Measurements from ENCODE around the gene ATP6V1G3.

Gene ATP6V1G3

GRCh38 chr1:198574325-198574724, 33.8 kb upstream of the ATP6V1G3 start:
- TF ChIP-seq, protein P1, sequence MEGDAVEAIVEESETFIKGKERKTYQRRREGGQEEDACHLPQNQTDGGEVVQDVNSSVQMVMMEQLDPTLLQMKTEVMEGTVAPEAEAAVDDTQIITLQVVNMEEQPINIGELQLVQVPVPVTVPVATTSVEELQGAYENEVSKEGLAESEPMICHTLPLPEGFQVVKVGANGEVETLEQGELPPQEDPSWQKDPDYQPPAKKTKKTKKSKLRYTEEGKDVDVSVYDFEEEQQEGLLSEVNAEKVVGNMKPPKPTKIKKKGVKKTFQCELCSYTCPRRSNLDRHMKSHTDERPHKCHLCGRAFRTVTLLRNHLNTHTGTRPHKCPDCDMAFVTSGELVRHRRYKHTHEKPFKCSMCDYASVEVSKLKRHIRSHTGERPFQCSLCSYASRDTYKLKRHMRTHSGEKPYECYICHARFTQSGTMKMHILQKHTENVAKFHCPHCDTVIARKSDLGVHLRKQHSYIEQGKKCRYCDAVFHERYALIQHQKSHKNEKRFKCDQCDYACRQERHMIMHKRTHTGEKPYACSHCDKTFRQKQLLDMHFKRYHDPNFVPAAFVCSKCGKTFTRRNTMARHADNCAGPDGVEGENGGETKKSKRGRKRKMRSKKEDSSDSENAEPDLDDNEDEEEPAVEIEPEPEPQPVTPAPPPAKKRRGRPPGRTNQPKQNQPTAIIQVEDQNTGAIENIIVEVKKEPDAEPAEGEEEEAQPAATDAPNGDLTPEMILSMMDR (IDR thresholded peaks at IDR 0.05; ENCODE audit: low read depth, low read length): no peak
- in situ Hi-C loops (cut with HindIII; ENCODE audit: low sequenced_read_pairs): no loop called here
- H3K4me3 ChIP-seq (ENCODE audit: low read depth, low read length): no peak overlapping the region

DNA sequence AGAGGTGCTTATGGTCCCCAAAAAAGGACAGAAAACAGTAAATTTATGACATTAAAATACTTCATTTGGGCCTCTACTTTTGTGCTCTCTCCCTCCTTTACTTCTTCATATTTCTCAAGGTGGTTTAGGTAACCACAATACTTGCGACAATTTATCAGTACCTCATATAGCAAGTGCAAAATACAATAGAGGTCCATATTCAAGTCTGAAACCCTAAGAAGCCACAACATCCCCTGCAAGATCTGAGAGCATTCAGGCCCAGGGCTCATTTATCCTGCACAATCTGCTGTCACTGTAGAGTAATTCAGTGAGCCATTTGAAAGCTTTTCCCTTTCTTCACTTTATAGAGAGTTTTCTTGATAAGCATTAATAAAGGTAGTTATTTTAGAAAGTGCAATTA, 24.2 kb upstream of the ATP6V1G3 start:
- no peak overlapping the region for H3K4me3 ChIP-seq (ENCODE audit: low read depth, low read length)
- TF ChIP-seq, protein P1 (IDR thresholded peaks at IDR 0.05; ENCODE audit: low read depth, low read length): no peak
- in situ Hi-C loops (cut with HindIII; ENCODE audit: low sequenced_read_pairs): no loop called here
- DNase-seq (ENCODE audit: low read depth, low spot score): no peak

More at GRCh38 chr1:198574325-198574724, 33.8 kb upstream of the ATP6V1G3 start:
- no peak for DNase-seq (ENCODE audit: low read depth, low spot score)

DNA sequence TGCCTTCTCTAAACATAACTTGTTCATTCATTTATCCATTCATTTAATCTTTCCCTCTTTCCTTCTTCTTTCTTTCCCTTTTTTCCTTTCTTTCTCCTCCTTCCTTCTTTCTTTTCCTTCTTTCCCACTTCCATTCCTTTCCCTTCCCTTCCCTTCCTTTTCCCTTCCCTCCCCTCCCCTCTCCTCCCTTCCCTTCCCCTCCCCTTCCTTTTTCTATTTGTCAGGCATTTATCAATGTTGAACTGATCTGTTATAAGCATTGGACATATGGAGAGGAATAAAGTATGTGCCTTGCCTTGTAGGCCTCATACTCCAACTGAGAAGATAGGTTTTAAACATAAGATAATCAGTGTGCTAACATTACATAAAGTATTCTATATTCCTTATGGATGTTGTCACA, 23.7 kb upstream of the ATP6V1G3 start:
- no peak overlapping the region for H3K4me3 ChIP-seq (ENCODE audit: low read depth, low read length)
- DNase-seq (ENCODE audit: low read depth, low spot score): no peak
- TF ChIP-seq, protein P1 (IDR thresholded peaks at IDR 0.05; ENCODE audit: low read depth, low read length): no peak
- in situ Hi-C loops (cut with HindIII; ENCODE audit: low sequenced_read_pairs): no loop called here

- no peak for DNase-seq (ENCODE audit: low read depth, low spot score)
- in situ Hi-C loops (cut with HindIII; ENCODE audit: low sequenced_read_pairs): no loop called here
- TF ChIP-seq, protein P1 (IDR thresholded peaks at IDR 0.05; ENCODE audit: low read depth, low read length): no peak
- H3K4me3 ChIP-seq (ENCODE audit: low read depth, low read length): no peak overlapping the region
Observed at GRCh38 chr1:198563583-198563982, 23.1 kb upstream of the ATP6V1G3 start.

DNA sequence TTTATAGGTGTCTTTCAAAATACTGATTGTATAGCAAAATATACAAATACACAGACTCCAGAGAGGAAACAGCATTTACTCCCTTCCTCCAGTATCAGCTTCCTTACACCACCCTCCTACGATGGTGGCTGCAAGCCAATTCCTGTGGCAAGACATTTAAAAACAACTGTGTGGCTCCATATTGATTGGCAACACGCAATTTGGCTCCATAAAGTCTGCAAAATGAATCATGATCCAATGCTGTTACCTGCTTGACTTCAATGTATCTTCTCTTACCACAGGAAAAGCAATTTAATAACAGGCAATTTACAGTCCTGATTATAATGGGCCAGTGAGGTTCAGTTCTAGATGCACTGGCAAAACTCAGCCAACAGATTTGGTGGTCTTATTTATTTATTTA, 19.7 kb upstream of the ATP6V1G3 start:
- no peak overlapping the region for H3K4me3 ChIP-seq (ENCODE audit: low read depth, low read length)
- no peak for DNase-seq (ENCODE audit: low read depth, low spot score)
- TF ChIP-seq, protein P1 (IDR thresholded peaks at IDR 0.05; ENCODE audit: low read depth, low read length): no peak
- in situ Hi-C loops (cut with HindIII; ENCODE audit: low sequenced_read_pairs): no loop called here

DNA sequence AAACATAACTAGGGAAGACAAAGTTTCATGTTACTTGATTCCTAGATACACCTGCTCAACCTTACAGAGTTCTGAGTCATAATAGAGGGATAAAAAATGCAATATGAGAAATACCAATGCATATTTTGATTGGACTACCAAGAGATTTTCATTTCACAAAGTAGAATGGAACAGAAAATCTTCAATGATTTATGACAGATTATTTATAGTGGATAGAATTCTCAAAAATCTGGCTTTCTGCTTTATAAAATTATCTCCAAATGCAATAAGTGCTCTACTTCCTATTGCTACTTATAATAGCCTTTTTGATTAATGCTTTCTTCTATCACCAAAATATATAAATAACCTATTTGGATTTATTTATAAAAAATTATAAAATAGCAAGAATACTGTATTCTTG, 18.9 kb upstream of the ATP6V1G3 start:
- no peak overlapping the region for H3K4me3 ChIP-seq (ENCODE audit: low read depth, low read length)
- no peak for DNase-seq (ENCODE audit: low read depth, low spot score)
- TF ChIP-seq, protein P1 (IDR thresholded peaks at IDR 0.05; ENCODE audit: low read depth, low read length): no peak
- in situ Hi-C loops (cut with HindIII; ENCODE audit: low sequenced_read_pairs): no loop called here

DNA sequence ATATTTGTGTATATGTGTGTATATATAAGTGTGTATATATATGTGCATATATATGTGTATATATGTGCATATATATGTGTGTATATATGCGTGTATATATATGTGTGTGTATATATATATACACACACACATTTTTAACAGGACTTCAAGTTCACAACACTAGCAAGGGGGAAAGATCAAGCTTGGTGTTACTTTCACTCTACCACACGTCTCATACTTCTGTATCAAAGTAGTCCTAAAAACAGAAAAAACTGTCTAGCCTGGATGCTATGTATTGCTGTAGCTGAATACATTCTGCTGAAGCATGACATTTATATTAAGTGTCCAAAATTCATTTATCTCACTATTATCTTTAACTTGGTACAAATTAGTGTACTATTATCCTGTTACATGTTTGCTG, 17.9 kb upstream of the ATP6V1G3 start:
- DNase-seq (ENCODE audit: low read depth, low spot score): no peak
- H3K4me3 ChIP-seq (ENCODE audit: low read depth, low read length): no peak overlapping the region
- TF ChIP-seq, protein P1 (IDR thresholded peaks at IDR 0.05; ENCODE audit: low read depth, low read length): no peak
- in situ Hi-C loops (cut with HindIII; ENCODE audit: low sequenced_read_pairs): no loop called here
